HG02642 (cell line): ENCODE data around the gene ANKRD55.
A peak's percentile ranks its signal among the peaks of the same experiment; 100 is the strongest.
"Not testable (repeated sequence)": the region's sequence is repeated elsewhere in the genome, so short reads cannot be mapped to it uniquely, and the experiment has no call there.

Source experiments
- ATAC-seq: cut with Tn5 transposase; IDR thresholded peaks from one replicate; pipeline ENCODE4 v1.9.1; 2021; ENCODE audit warnings: mild to moderate bottlenecking; ENCODE audit not compliant: unreplicated experiment, poor library complexity

Gene ANKRD55

GRCh38 chr5:56112526-56113121 is 120.5 kb downstream of the ANKRD55 start:
- ATAC-seq = no peak

GRCh38 chr5:56111404-56111781 is 121.7 kb downstream of the ANKRD55 start:
- no peak for ATAC-seq

GRCh38 chr5:56110646-56111403 is 122.3 kb downstream of the ANKRD55 start:
- no peak for ATAC-seq

- ATAC-seq = no peak
These were observed 124.9 kb downstream of the ANKRD55 start for GRCh38 chr5:56108246-56108645.

- ATAC-seq = no peak
These were observed 126.3 kb downstream of the ANKRD55 start for GRCh38 chr5:56106837-56107236.

GRCh38 chr5:56105511-56106291 is 127.4 kb downstream of the ANKRD55 start:
- ATAC-seq = no peak

- no peak for ATAC-seq
These were observed 130.2 kb downstream of the ANKRD55 start for GRCh38 chr5:56102889-56103288.

GRCh38 chr5:56102207-56102606 is 130.9 kb downstream of the ANKRD55 start:
- not testable (repeated sequence) for ATAC-seq

- ATAC-seq = no peak
These were observed 131.9 kb downstream of the ANKRD55 start for GRCh38 chr5:56101180-56101579.

- ATAC-seq = no peak
These were observed 132.5 kb downstream of the ANKRD55 start for GRCh38 chr5:56100439-56101176.

- no peak for ATAC-seq
These were observed 133.8 kb downstream of the ANKRD55 start for GRCh38 chr5:56099346-56099745.

GRCh38 chr5:56097055-56097454 is 136.1 kb downstream of the ANKRD55 start:
- ATAC-seq = no peak

- ATAC-seq = peak; percentile 74
These were observed 137.5 kb downstream of the ANKRD55 start for GRCh38 chr5:56095579-56096102.

- peak; percentile 24 for ATAC-seq
These were observed 138.4 kb downstream of the ANKRD55 start for GRCh38 chr5:56094579-56095361.

GRCh38 chr5:56093970-56094369 is 139.2 kb downstream of the ANKRD55 start:
- ATAC-seq = no peak

- ATAC-seq = no peak
These were observed 141.0 kb downstream of the ANKRD55 start for GRCh38 chr5:56092115-56092514.

- ATAC-seq = no peak
These were observed 141.5 kb downstream of the ANKRD55 start for GRCh38 chr5:56091664-56092063.

- no peak for ATAC-seq
These were observed 142.2 kb downstream of the ANKRD55 start for GRCh38 chr5:56090793-56091460.
